Adipose tissue (tissue), 3 donors: ENCODE data around the gene RFX4. TPM values are rescaled to one million over a fixed set of nuclear protein-coding genes. Genes with fewer than 3 reads are reported as not detected.

Experiments used
- polyA plus RNA-seq, 3 donors: library from polyadenylated mRNA; stranded (reverse); fragments of 200-250 nt; gene quantifications; one replicate each; pipeline ENCODE4 v1.2.3, GENCODE V29; 2013
- donor health status: healthy with polysubstance abuse.
- donor health status: Bipolar disorder and iron deficiency.
- donor health status: healthy.

Gene RFX4
- polyA plus RNA-seq, 3 donors: 0.13 to 0.14 TPM; not detected in 1

Other genes with a start within 250 kb of the RFX4 start
- gene POLR3B, start 225.3 kb upstream of the RFX4 start, polyA plus RNA-seq: 1 to 10 TPM; 3.6 to 3.8 (median 3.8) TPM
- 1 to 10 TPM; 4.9 to 7.6 (median 5.8) TPM for gene RIC8B, start 191.7 kb downstream of the RFX4 start, polyA plus RNA-seq